IMR-90 (cell line): ENCODE results near the gene EMSY. TPM values are rescaled to one million over a fixed set of nuclear protein-coding genes. Genes with fewer than 3 reads are reported as not detected.

Source experiments
- ATAC-seq: fragments of 200-7000 bp; cut with Tn5 transposase; 2 replicates; pipeline ENCODE4 v1.9.1; 2020; ENCODE audit warnings: low read depth, mild to moderate bottlenecking, moderate library complexity
- BruUV-seq: library from RNA; stranded (reverse); fragments of 400-500 nt; replicated peaks from 2 replicates; lab custom pipeline; 2021; lab: Mats Ljungman, UMichigan
- CTCF ChIA-PET: fragments of 300-600 bp; formaldehyde crosslinking; extraction: SDS; loops from one replicate; lab custom pipeline; 2021; ENCODE audit warnings: antibody characterized with exemption; lab: Yijun Ruan, JAX
- POLR2A ChIA-PET: fragments of 300-600 bp; sonication (Branson Sonifier 250); formaldehyde crosslinking; loops from one replicate; lab custom pipeline; 2022; ENCODE audit warnings: antibody characterized with exemption; ENCODE audit not compliant: unreplicated experiment; lab: Charles Lee
- DNase-seq: peaks from one replicate; pipeline ENCODE4 v3.0.0; 2013
- H2AFZ ChIP-seq: replicated peaks from 2 replicates; pipeline ENCODE3; 2013; ENCODE audit warnings: low read length, mild to moderate bottlenecking; ENCODE audit not compliant: poor library complexity
- H2AK5ac ChIP-seq: 2 replicates; pipeline ENCODE4 v1.6.1; 2013; ENCODE audit warnings: low read depth, low read length, inconsistent platforms
- H2AK9ac ChIP-seq: replicated peaks from 2 replicates; pipeline ENCODE3; 2013; ENCODE audit warnings: mild to moderate bottlenecking, low read depth, low read length, moderate library complexity; ENCODE audit not compliant: poor library complexity
- H2BK120ac ChIP-seq: 2 replicates; pipeline ENCODE4 v1.6.1; 2013; ENCODE audit warnings: low read depth, low read length, inconsistent platforms
- H2BK15ac ChIP-seq: 3 replicates; pipeline ENCODE4 v1.6.1; 2013; ENCODE audit warnings: low read depth, low read length, inconsistent platforms
- H2BK20ac ChIP-seq: 2 replicates; pipeline ENCODE4 v1.6.1; 2013; ENCODE audit warnings: low read depth, mild to moderate bottlenecking, inconsistent platforms, low read length, moderate library complexity
- H2BK5ac ChIP-seq: 2 replicates; pipeline ENCODE4 v1.6.1; 2013; ENCODE audit warnings: mild to moderate bottlenecking, low read depth, low read length, inconsistent platforms; ENCODE audit not compliant: poor library complexity, severe bottlenecking
- H3K14ac ChIP-seq: replicated peaks from 2 replicates; pipeline ENCODE4 v1.6.1; 2013; ENCODE audit warnings: low read depth, low read length, inconsistent platforms
- H3K18ac ChIP-seq: 2 replicates; pipeline ENCODE4 v1.6.1; 2013; ENCODE audit warnings: low read depth, low read length, control low read depth
- H3K23ac ChIP-seq: 2 replicates; pipeline ENCODE4 v1.6.1; 2013; ENCODE audit warnings: low read depth, low read length, inconsistent platforms
- H3K27ac ChIP-seq: 2 replicates; pipeline ENCODE4 v1.5.1; 2013; ENCODE audit warnings: mild to moderate bottlenecking, control low read depth, low read length; ENCODE audit not compliant: insufficient read depth
- H3K27me3 ChIP-seq: 2 replicates; pipeline ENCODE4 v1.6.1; 2013; ENCODE audit warnings: low read length; ENCODE audit not compliant: control insufficient read depth, insufficient read depth
- H3K36me3 ChIP-seq: 2 replicates; pipeline ENCODE4 v1.6.1; 2013; ENCODE audit warnings: low read length, mixed read lengths; ENCODE audit not compliant: control insufficient read depth, insufficient read depth
- H3K4ac ChIP-seq: 2 replicates; pipeline ENCODE4 v1.6.1; 2013; ENCODE audit warnings: low read depth, low read length, inconsistent platforms
- H3K4me1 ChIP-seq: 2 replicates; pipeline ENCODE4 v1.6.1; 2013; ENCODE audit warnings: low read length, mixed read lengths; ENCODE audit not compliant: control insufficient read depth, insufficient read depth
- H3K4me2 ChIP-seq: 2 replicates; pipeline ENCODE4 v1.6.1; 2013; ENCODE audit warnings: low read depth, mild to moderate bottlenecking, control low read depth, low read length, moderate library complexity
- H3K4me3 ChIP-seq: 2 replicates; pipeline ENCODE4 v1.5.1; 2013; ENCODE audit warnings: low read depth, mild to moderate bottlenecking, control low read depth, low read length, moderate library complexity; ENCODE audit not compliant: insufficient read depth
- H3K56ac ChIP-seq: 2 replicates; pipeline ENCODE4 v1.6.1; 2013; ENCODE audit warnings: low read length, inconsistent platforms; ENCODE audit not compliant: insufficient read depth; ENCODE audit errors: extremely low read depth
- H3K79me1 ChIP-seq, 2 experiments: 2 replicates each; pipeline ENCODE4 v1.6.1; 2013; ENCODE audit warnings: low read length in 2 of 2, inconsistent platforms in 1 of 2, low read depth in 1 of 2
- H3K9ac ChIP-seq: 2 replicates; pipeline ENCODE4 v1.6.1; 2013; ENCODE audit warnings: low read depth, low read length, control low read depth
- H3K9me1 ChIP-seq: 2 replicates; pipeline ENCODE4 v1.6.1; 2013; ENCODE audit warnings: low read length, inconsistent platforms; ENCODE audit not compliant: insufficient read depth
- H3K9me3 ChIP-seq: 2 replicates; pipeline ENCODE4 v1.6.1; 2013; ENCODE audit warnings: low read length; ENCODE audit not compliant: control insufficient read depth, insufficient read depth
- H4K20me1 ChIP-seq: 2 replicates; pipeline ENCODE4 v1.6.1; 2013; ENCODE audit warnings: low read length, inconsistent platforms; ENCODE audit not compliant: insufficient read depth
- H4K5ac ChIP-seq: 2 replicates; pipeline ENCODE4 v1.6.1; 2013; ENCODE audit warnings: mild to moderate bottlenecking, low read depth, low read length, control low read depth
- H4K8ac ChIP-seq, 2 experiments: 2 replicates each; pipeline ENCODE4 v1.6.1; 2013; ENCODE audit warnings: low read depth in 2 of 2, low read length in 2 of 2, control low read depth in 1 of 2, inconsistent platforms in 1 of 2
- H4K91ac ChIP-seq: 2 replicates; pipeline ENCODE4 v1.6.1; 2013; ENCODE audit warnings: low read depth, low read length, inconsistent platforms; ENCODE audit not compliant: insufficient read depth
- BHLHE40 ChIP-seq: fragments of 150-350 bp; IDR thresholded peaks from 2 replicates; pipeline ENCODE4 v1.6.1; 2016; ENCODE audit warnings: mild to moderate bottlenecking, low read depth, low read length
- CEBPB ChIP-seq: IDR thresholded peaks from 2 replicates; pipeline ENCODE4 v1.6.1; 2012; ENCODE audit warnings: low read depth, low read length, improper control_type of control experiment
- MAZ ChIP-seq: IDR thresholded peaks from 2 replicates; pipeline ENCODE4 v1.6.1; 2012; ENCODE audit warnings: low read depth, mild to moderate bottlenecking, low read length, improper control_type of control experiment, moderate library complexity, borderline replicate concordance
- RCOR1 ChIP-seq: IDR thresholded peaks from 2 replicates; pipeline ENCODE4 v1.6.1; 2012; ENCODE audit warnings: mild to moderate bottlenecking, low read length, improper control_type of control experiment; ENCODE audit not compliant: insufficient replicate concordance
- WGBS, 2 experiments: methylation state at CpG; one replicate each; pipeline versions ENCODE4 v1.1.5 to v1.1.7; 2013; ENCODE audit warnings: missing lambda C conversion rate in 2 of 2; ENCODE audit not compliant: insufficient read length in 1 of 2; ENCODE audit errors: extremely low coverage in 2 of 2; 5-methylcytosine and 5-hydroxymethylcytosine counted together
- dilution Hi-C: fragments of 300-500 bp; cut with HindIII; formaldehyde crosslinking; loops from one replicate; pipeline ENCODE4 v1.14.3; 2018; ENCODE audit warnings: low sequenced_read_pairs; ENCODE audit not compliant: unreplicated experiment
- in situ Hi-C: fragments of 300-500 bp; cut with MboI; formaldehyde crosslinking; loops from 3 replicates; pipeline ENCODE4 v1.14.3; 2019; ENCODE audit warnings: low sequenced_read_pairs, inconsistent platforms, mixed read lengths
- intact Hi-C: fragments of 100-400 bp; cut with micrococcal nuclease; formaldehyde crosslinking; loops from 2 replicates; pipeline ENCODE4 v1.10.0; 2022
- polyA plus RNA-seq, 3 experiments: library from polyadenylated mRNA; depleted of rRNA; stranded (reverse); fragments of >200 nt; gene quantifications; 2 replicates each; pipeline ENCODE4 v1.2.3, GENCODE V29; 2012; ENCODE audit warnings: low replicate concordance in 1 of 3
- total RNA-seq: library from RNA; depleted of rRNA; stranded (reverse); fragments of >200 nt; gene quantifications from 2 replicates; pipeline ENCODE4 v1.2.3, GENCODE V29; 2012

The EMSY gene
- total and polyA plus RNA-seq, 2 of the 4 experiments (the other 2 are of a cell fraction) = 14.1 to 22.0 TPM

GRCh38 chr11:76577226-76577920 lies 132.6 kb downstream of the EMSY start:
- Histone ChIP-seq H3K27ac (0 out of 2 replicates have a peak overlapping the region, but pooled peaks have one; percentile 5), H2BK120ac (peak overlapping the region; percentile 51; the same call in 1 of the 2 replicates), H3K18ac (0 out of 2 replicates have a peak overlapping the region, but pooled peaks have one; percentile 34), H4K8ac (peak overlapping the region; percentile 48 to 52; a peak in 3 of 4 replicates), H3K4me2 (no peak overlapping the region), H2BK20ac (peak overlapping the region; percentile 32), H2BK15ac (peak overlapping the region; percentile 44; the same call in 2 of the 3 replicates), H4K5ac (peak overlapping the region; percentile 19; the same call in 1 of the 2 replicates), H4K91ac (peak overlapping the region; percentile 68), H3K4me3 (no peak overlapping the region), H4K20me1 (no peaks in the 10 kb centered on the region), H2AFZ (peak overlapping the region; percentile 39), H3K36me3 (no peaks in the 10 kb centered on the region), H3K9ac (no peak overlapping the region), H2AK5ac (peak overlapping the region; percentile 49), H3K27me3 (no peaks in the 10 kb centered on the region), H3K79me1 (no peaks in the 10 kb centered on the region), H2BK5ac (peak overlapping the region; percentile 14), H2AK9ac (peak overlapping the region; percentile 47), H3K23ac (no peak overlapping the region), H3K9me3 (no peaks in the 10 kb centered on the region), H3K14ac (peak overlapping the region; percentile 60), H3K4ac (peak overlapping the region; percentile 55), H3K4me1 (peaks cover 22% of the 10 kb centered on the region), H3K9me1 (peaks cover 19% of the 10 kb centered on the region), H3K56ac (peak overlapping the region; percentile 14; the same call in 1 of the 2 replicates)
- in situ Hi-C loops = no loop called here
- BruUV-seq = no TSS peak
- 75% methylated on average over 9 of the region's 12 CpGs; no CpG with 5 or more reads in 1 of the 2 experiments for WGBS, 2 experiments
- CTCF ChIA-PET = interaction anchor here (0.6 to 1.0 kb wide), 2 partner anchors 21 to 368 kb away, joined by 3 to 4 read pairs; no protein-coding TSS in a partner anchor
- TF ChIP-seq CEBPB = peak; percentile 61
- peak; percentile 82; the same call in 1 of the 2 replicates for TF ChIP-seq MAZ
- TF ChIP-seq BHLHE40 = 0 out of 2 replicates have a peak, but pooled peaks have one; percentile 24
- no peak for TF ChIP-seq RCOR1
- peak; percentile 86 for ATAC-seq
- dilution Hi-C loops = no loop called here
- intact Hi-C loops = no loop called here
- POLR2A ChIA-PET = no interaction called here
- DNase-seq = peak; percentile 77
